Left colon (tissue), 2 donors: ENCODE measurements around the gene ITM2B. TPM values are rescaled to one million over a fixed set of nuclear protein-coding genes. Genes with fewer than 3 reads are reported as not detected.
"Not testable (repeated sequence)": the region's sequence is repeated elsewhere in the genome, so short reads cannot be mapped to it uniquely, and the experiment has no call there.

ENCODE experiments used
- ATAC-seq: fragments of 200-7000 bp; cut with Tn5 transposase; one replicate; pipeline ENCODE4 v1.9.1; 2020; ENCODE audit warnings: mild to moderate bottlenecking, moderate library complexity
- DNase-seq, 2 donors: peaks; one replicate each; pipeline ENCODE4 v3.0.0-alpha.2; 2020
- intact Hi-C, 2 donors: fragments of 100-400 bp; cut with DNase I in 1 of 2; cut with micrococcal nuclease in 1 of 2; formaldehyde crosslinking; loops; one replicate each; pipeline versions ENCODE4 v1.11.2 to v1.14.0; 2022; cut with DNase I, micrococcal nuclease
- total RNA-seq, 2 donors: library from RNA; stranded (reverse); fragmentation: NEBNext Ultra II Directional; extraction: Animal tissue kit (Norgen Biotek cat#: 25700); gene quantifications; one replicate each; pipeline ENCODE4 v1.2.1, GENCODE V29; 2021
- donor health status: DM: no; HTN: no; CAD: no.
- donor health status: DM: yes; HTN: yes; CAD: no.

The ITM2B gene
- total RNA-seq, 2 donors from 2014 or later: 393 to 473 TPM

- intact Hi-C loops: no loop called here
- no peak for DNase-seq
- ATAC-seq: no peak
Observed at GRCh38 chr13:48221686-48222187, 11.3 kb upstream of the ITM2B start.

DNA sequence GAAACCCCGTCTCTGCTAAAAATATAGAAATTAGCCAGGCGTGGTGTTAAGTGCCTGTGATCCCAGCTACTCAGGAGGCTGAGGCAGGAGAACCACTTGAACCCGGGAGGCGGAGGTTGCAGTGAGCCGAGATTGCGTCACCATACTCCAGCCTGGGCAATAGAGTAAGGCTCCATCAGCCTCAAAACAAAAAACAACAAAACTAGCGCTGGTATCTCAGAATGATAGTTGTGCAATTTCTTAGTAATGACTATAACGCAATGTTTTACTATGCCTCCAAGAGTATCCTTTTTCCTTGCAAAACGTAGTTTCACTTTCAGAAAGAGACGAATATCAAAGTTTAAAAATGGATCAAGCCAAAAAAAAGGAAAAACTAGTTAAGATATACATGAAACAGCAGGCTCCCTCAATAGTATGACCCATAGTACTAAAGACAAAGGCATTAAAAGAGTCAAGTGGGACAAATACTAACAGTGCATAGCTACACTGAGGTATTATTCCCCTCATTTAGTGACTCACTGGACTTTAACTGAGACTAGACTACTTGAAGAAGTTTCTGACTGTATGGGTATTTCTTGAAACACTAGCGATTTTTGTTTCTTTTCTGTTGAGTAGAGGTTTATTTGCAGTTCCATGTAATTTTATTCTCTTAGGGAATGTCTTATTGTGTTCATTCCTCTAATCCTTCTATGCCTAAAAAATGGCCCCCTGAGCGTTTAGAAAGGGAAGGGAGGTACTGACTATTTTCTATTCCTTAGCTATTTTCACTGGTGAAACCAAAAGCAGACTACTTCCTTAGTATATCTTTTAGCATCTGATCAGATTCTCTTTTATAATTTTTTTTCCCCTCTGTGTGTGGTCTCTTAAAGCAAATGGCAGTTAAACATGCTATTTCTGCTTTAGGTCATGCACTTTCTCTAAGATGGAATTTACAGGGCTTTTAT lies 10.4 kb upstream of the ITM2B start:
- intact Hi-C loops: no loop called here
- ATAC-seq (no peak), DNase-seq (no peak)

DNA sequence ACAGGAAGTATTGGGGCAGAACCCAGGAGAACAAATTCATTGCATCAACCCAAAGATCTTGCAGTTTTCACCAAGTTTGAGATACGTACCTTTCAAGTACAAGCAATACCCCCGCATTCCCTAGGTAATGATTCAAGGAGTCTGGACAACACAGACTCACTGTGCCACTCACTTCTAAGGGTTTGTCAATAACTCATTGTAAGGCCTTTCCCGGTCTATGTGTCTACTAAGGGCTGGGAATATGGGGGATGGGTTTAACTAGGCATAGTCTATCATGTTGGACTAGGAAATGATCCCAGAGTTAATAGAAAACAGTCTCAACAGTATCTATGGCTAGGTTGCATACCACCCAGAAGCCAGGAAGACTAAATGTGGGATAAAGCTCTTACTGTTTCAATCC lies 8.3 kb upstream of the ITM2B start:
- no peak for ATAC-seq
- intact Hi-C loops: no loop called here
- no peak for DNase-seq

DNA sequence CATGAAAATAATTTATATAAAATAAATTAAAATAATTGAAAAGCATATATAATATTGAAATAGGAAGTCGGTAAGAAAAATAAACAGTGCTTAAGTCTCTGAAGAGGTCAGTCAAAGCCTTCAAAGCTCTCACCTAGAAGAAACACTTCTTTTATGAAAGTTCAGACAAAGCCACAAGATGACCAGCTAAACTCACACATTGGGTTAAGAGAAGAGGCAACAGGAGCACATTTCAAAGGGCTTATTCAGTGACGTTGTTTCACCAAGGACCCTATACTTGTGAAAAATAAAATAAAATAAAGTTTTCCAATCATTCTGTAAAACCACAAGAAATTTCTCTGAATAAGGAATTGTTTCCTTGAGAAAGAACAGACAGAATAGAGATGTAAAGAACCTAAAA lies 2.5 kb upstream of the ITM2B start:
- intact Hi-C loops: no loop called here
- DNase-seq (no peak), ATAC-seq (no peak)

DNA sequence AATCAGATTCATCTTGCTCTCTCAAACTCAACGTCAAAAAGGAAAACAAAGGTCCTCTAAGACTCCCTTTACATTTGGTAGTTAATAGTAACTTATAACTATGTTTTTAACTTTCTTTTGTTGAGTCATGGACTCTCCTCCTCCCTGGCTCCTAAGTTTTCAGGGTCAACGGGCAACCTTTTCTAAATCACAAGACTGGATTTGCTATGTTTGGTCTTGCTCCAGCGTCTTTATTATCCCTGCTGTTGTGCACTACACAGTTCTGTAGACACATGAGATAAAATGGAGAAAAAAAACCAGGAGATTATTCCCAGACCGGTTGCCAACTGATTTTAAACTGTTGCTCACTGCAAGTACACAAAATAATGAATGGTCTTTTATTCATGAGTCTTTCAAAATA lies 1.9 kb upstream of the ITM2B start:
- ATAC-seq (no peak), DNase-seq (no peak)
- intact Hi-C loops: no loop called here

GRCh38 chr13:48231933-48232332 lies 1.1 kb upstream of the ITM2B start:
- no peak for ATAC-seq
- intact Hi-C loops: no loop called here
- DNase-seq: no peak

- DNase-seq (peak in 1 of 2 donors; percentile 59), ATAC-seq (peak; percentile 74)
- intact Hi-C loops: no loop called here
Observed at GRCh38 chr13:48232420-48233045, 473 bp upstream of the ITM2B start.

DNA sequence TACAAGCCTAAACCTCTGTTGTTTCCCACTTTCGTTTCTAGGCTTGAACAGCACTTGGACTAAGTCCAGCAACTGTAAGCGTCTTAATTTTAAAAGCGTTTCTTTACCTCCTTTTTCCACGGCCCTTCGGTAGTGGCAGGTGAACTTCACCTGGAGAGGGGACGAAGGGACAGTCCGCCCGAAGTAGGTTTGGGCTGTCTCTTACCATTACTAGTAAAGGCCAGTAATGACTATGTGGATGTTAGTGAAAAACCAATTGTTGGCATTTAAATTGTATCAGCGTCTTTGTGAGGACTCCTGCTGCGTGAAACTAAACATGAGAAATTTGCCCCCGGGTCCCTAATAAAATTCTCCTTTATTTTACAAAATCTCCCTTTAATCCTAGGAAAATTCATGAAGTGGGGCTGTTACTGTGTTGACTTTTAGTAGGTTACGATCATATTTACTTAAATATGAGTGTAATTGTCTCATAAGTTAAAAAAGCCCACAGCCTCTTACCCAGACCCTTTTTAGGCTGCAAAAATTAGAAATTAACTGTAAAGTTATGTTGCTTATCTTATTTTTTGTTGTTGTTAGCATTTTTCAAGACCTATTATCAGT lies 983 bp downstream of the ITM2B start:
- intact Hi-C loops: no loop called here
- peak; percentile 1 for ATAC-seq
- DNase-seq: no peak

DNA sequence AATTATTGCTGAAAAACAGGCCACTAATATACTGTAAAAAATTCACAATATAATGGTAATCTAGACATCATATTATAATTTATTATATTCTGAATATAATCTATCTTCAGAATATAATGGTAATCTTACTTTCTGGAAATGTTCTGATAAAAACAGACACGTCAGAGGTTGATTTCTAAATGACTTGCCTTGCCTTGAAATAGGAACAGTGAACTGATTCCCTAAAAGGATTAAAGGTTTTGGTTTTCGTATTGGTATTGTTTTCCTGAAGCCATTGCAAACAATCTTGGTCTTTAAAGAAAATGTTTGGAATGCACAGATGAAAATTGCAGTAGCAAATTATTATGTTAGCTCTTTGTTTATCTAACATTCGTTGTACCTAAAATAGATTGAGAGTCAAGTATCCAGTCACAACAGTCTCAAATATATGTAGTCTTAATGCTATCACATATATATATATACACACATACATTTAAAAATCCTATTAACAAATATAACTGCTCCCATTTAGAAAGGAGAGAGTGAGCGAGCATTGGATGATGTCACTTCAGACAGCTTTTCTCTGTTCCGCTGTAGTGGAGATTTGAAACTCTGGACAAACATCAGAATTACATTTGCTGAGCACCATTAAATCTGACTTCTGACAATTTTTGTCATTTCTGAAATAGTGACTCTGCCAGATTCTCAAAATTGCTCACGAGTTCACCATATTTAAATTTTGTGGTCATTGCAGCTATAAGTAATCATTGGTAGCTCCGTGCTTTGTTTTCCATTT lies 1.7 kb downstream of the ITM2B start:
- intact Hi-C loops: no loop called here
- DNase-seq (no peak), ATAC-seq (no peak)

DNA sequence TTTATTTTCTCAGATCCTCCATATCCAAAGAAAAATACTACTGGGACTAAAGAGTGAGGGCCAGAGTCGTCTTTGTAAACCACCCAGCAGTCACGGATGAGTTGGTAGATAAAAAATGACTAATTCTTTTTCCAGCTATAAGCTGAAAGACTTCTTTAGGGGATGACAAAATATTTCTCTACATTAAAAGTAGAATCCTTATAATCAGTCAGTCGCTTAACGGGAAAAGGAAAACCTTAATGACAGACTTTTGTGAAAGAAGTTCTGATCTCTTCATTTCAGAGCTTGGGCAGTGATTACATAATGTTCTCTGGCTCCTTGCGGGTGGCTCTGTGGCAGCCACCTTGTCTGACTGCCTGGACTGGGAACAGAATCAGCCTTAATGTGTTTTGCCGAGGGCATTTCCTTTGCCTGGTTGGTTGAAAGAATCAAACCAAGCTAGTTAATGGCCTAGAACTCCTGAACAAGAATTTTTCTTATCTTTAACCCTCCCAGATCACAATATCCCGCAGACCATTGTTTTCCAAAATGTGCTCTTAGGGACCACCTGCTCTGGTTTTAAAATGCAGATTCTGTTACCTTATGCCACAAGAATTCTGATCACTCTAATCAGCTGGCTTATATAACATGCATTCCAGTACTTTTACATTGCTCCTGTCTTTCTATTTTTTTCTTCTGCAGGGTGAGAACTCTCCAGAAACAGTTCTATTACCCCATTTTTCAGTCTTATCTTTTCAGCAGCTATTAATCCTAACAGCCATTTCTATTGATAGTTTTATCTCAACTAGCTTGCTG lies 2.5 kb downstream of the ITM2B start:
- no peak for DNase-seq
- intact Hi-C loops: no loop called here
- ATAC-seq: no peak

DNA sequence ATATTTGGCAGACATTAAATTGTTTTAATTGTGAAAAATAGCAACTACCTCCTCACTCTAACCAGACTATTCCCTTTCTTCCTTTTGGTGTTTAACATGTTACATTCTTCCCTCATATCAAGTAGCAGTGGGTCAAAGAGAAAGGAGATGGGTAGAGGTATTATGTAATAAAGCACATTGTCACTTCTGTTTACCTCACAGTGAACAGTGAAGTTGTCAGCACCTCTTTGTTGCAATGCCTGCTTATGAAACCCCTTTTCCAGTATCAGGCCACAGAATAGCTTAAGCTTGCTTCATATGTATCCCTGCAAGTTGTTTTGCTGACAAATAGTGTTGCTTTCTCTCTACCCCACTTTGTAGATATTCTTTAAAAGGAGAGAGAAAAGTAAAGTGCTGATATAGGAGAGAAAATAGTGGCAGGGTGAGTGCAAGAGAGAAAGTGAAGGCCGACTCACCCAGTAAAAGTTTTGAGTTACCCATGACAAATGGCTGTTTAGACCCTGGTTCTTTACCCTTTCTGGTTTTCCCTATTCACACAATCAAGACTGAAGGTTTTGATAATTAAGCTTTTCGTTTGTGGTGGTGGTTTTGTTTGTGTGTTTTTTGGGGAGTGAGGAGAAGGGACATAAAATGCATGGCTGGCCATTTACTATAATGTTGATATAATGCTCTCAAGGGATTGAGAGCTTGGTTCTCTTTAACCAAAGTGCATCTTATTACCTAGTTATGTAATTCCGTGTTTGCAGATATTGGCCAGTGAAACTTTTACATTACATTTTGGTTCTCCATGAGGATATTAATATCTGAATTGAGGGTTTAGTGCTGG lies 3.7 kb downstream of the ITM2B start:
- intact Hi-C loops: no loop called here
- ATAC-seq (no peak), DNase-seq (no peak)

GRCh38 chr13:48239369-48239768 lies 6.4 kb downstream of the ITM2B start:
- ATAC-seq, DNase-seq, intact Hi-C loops: not testable (repeated sequence)

DNA sequence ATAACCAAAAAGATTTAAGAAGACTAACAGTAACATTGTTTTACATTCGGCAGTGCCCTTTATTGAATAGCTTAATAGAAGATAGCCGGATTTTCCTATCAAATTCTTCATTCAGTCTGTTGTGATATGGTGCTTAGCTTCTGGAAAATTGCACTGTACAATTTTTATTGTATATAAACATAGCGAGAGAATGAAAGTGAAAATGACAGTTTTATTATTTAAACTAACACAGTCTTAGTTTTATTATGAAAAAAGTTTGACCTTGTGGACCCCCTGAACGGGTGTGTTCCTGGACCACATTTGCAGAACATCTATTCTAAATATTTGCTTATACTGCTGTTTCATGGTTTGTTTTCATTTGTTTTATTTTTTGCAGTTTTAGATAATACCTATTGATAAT lies 8.6 kb downstream of the ITM2B start:
- intact Hi-C loops: no loop called here
- DNase-seq (no peak), ATAC-seq (peak; percentile 73)

GRCh38 chr13:48242677-48243076 lies 9.7 kb downstream of the ITM2B start:
- no peak for DNase-seq
- peak; percentile 34 for ATAC-seq
- intact Hi-C loops: no loop called here

- intact Hi-C loops: no loop called here
- DNase-seq (no peak), ATAC-seq (no peak)
Observed at GRCh38 chr13:48244159-48244558, 11.2 kb downstream of the ITM2B start.

DNA sequence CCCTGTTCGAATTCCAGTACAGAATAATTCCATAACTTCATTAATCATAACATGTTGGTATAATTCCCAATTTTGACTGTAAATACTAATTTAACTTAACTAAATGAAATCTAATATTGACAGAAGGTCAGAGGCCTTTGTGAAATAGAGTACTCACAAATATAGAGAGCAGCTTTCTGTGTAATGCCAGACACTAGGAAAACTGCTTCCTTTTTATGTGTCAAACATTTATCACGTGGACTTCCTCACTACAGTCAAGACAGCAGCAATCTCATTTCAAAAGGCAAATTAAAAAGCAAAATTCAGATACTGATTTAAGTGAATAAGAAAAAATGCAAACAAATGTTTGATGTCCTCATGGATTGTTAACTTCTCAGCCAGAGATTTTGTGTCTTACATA lies 13.1 kb downstream of the ITM2B start:
- intact Hi-C loops: no loop called here
- DNase-seq (no peak), ATAC-seq (no peak)

GRCh38 chr13:48249018-48249417 lies 16.0 kb downstream of the ITM2B start:
- DNase-seq (no peak), ATAC-seq (no peak)
- intact Hi-C loops: no loop called here
